Hematopoietic multipotent progenitor cell treated with erythropoietin and hydrocortisone succinate and interleukin-3 and kit ligand, for 15 days (in vitro differentiated cells): ENCODE data around the gene PCSK4.
"Not testable (repeated sequence)": the region's sequence is repeated elsewhere in the genome, so short reads cannot be mapped to it uniquely, and the experiment has no call there.

Experiments
- DNase-seq: peaks from one replicate; pipeline ENCODE4 v3.0.0-alpha.2; 2015; ENCODE audit warnings: low spot score

The PCSK4 gene

GRCh38 chr19:1522061-1522460 lies 31.9 kb upstream of the PCSK4 start:
- DNase-seq = no peak

GRCh38 chr19:1521636-1522035 lies 31.5 kb upstream of the PCSK4 start:
- no peak for DNase-seq

- DNase-seq = no peak
Observed at GRCh38 chr19:1520203-1520780, 30.1 kb upstream of the PCSK4 start.

- DNase-seq = not testable (repeated sequence)
Observed at GRCh38 chr19:1519802-1520201, 29.7 kb upstream of the PCSK4 start.

GRCh38 chr19:1518471-1518870 lies 28.3 kb upstream of the PCSK4 start:
- DNase-seq = no peak

GRCh38 chr19:1516395-1516753 lies 26.2 kb upstream of the PCSK4 start:
- DNase-seq = no peak

- no peak for DNase-seq
Observed at GRCh38 chr19:1514986-1515721, 25.0 kb upstream of the PCSK4 start.

- DNase-seq = no peak
Observed at GRCh38 chr19:1514295-1514661, 24.1 kb upstream of the PCSK4 start.

GRCh38 chr19:1513499-1514294 lies 23.5 kb upstream of the PCSK4 start:
- peak; percentile 65 for DNase-seq

- DNase-seq = peak; percentile 47
Observed at GRCh38 chr19:1512671-1513498, 22.7 kb upstream of the PCSK4 start, which contains the start of gene ADAMTSL5. Gene ADAMTSL5, minus strand, starts transcription at chr19:1513019. Its CDS starts 2,076 bp downstream, at chr19:1510943.

GRCh38 chr19:1511318-1512317 lies 21.5 kb upstream of the PCSK4 start:
- no peak for DNase-seq

- DNase-seq = no peak
Observed at GRCh38 chr19:1510807-1511206, 20.7 kb upstream of the PCSK4 start.

GRCh38 chr19:1510442-1510806 lies 20.3 kb upstream of the PCSK4 start:
- DNase-seq = no peak

GRCh38 chr19:1509602-1510441 lies 19.7 kb upstream of the PCSK4 start:
- no peak for DNase-seq

- DNase-seq = no peak
Observed at GRCh38 chr19:1508507-1508856, 18.3 kb upstream of the PCSK4 start.

GRCh38 chr19:1507763-1508506 lies 17.8 kb upstream of the PCSK4 start:
- peak; percentile 86 for DNase-seq

GRCh38 chr19:1507192-1507660 lies 17.1 kb upstream of the PCSK4 start:
- no peak for DNase-seq

- no peak for DNase-seq
Observed at GRCh38 chr19:1505991-1506881, 16.1 kb upstream of the PCSK4 start.
